GM10248 (cell line): ENCODE results near the gene DIMT1.

Source experiments
- CTCF ChIA-PET: fragments of 300-600 bp; sonication (Branson Sonifier 250); formaldehyde crosslinking; extraction: SDS; loops from one replicate; lab custom pipeline; 2021; ENCODE audit warnings: antibody characterized with exemption; lab: Yijun Ruan, JAX
- POLR2A ChIA-PET: fragments of 350-650 bp; sonication (Branson Sonifier 250); formaldehyde crosslinking; extraction: SDS; loops from one replicate; lab custom pipeline; 2020; ENCODE audit warnings: antibody characterized with exemption; lab: Yijun Ruan, JAX
- DNase-seq: peaks from one replicate; pipeline ENCODE4 v3.0.0; 2012; ENCODE audit errors: extremely low spot score
- TF ChIP-seq, protein P1 (sequence below): IDR thresholded peaks from 2 replicates; pipeline ENCODE4 v1.5.1; 2012; ENCODE audit warnings: mild to moderate bottlenecking, low read depth; ENCODE audit errors: extremely low read depth, missing control alignments, control extremely low read depth

The DIMT1 gene

GRCh38 chr5:62341783-62342475 lies 61.8 kb downstream of the DIMT1 start:
- CTCF ChIA-PET = interaction anchor here (0.7 to 1.5 kb wide), 4 partner anchors 10 to 118 kb away, joined by 3 to 5 read pairs (median 4); no protein-coding TSS in a partner anchor
- POLR2A ChIA-PET = no interaction called here
- TF ChIP-seq, protein P1, sequence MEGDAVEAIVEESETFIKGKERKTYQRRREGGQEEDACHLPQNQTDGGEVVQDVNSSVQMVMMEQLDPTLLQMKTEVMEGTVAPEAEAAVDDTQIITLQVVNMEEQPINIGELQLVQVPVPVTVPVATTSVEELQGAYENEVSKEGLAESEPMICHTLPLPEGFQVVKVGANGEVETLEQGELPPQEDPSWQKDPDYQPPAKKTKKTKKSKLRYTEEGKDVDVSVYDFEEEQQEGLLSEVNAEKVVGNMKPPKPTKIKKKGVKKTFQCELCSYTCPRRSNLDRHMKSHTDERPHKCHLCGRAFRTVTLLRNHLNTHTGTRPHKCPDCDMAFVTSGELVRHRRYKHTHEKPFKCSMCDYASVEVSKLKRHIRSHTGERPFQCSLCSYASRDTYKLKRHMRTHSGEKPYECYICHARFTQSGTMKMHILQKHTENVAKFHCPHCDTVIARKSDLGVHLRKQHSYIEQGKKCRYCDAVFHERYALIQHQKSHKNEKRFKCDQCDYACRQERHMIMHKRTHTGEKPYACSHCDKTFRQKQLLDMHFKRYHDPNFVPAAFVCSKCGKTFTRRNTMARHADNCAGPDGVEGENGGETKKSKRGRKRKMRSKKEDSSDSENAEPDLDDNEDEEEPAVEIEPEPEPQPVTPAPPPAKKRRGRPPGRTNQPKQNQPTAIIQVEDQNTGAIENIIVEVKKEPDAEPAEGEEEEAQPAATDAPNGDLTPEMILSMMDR = no peak
- peak; percentile 26 for DNase-seq

GRCh38 chr5:62340979-62341378 lies 62.7 kb downstream of the DIMT1 start:
- ChIA-PET POLR2A (no interaction called here), CTCF (interaction anchor here (1.0 to 1.2 kb wide), 3 partner anchors 11 to 116 kb away, joined by 3 to 5 read pairs (median 3); no protein-coding TSS in a partner anchor)
- no peak for DNase-seq
- TF ChIP-seq, protein P1 = no peak

DNA sequence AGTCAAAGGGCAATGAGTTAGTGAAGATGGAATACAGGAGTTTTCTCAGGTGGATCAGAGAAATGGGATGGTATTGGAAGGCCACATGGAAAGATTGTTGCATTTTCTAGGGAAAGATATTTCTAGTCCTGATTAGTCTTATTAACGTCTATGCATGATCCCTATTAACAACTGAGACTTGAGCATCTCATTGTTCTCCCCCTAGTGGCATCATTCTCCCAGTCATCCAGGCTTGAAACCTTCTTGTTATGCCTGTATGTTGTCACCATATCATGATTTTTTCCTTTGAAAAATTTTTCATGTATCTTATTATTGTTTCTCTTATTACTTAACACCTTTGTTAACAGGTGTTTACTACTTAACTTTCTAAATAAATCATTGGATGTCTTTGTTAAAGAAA lies 63.3 kb downstream of the DIMT1 start:
- DNase-seq = no peak
- CTCF ChIA-PET = interaction anchor here (1.0 to 1.2 kb wide), 2 partner anchors 11 to 116 kb away, joined by 3 read pairs; no protein-coding TSS in a partner anchor
- POLR2A ChIA-PET = no interaction called here
- TF ChIP-seq, protein P1 = peak; percentile 28
